Panc1 (cell line): ENCODE data around the gene GPR156. TPM values are rescaled to one million over a fixed set of nuclear protein-coding genes. Genes with fewer than 3 reads are reported as not detected.

Source experiments
- ATAC-seq: fragments of 200-7000 bp; cut with Tn5 transposase; 2 replicates; pipeline ENCODE4 v1.9.1; 2020; ENCODE audit warnings: mild to moderate bottlenecking, moderate library complexity
- BruUV-seq: library from RNA; stranded (reverse); fragments of 400-500 nt; replicated peaks from 2 replicates; lab custom pipeline; 2021; lab: Mats Ljungman, UMichigan
- CTCF ChIA-PET: fragments of 300-600 bp; sonication (Branson Sonifier 250); formaldehyde crosslinking; loops from one replicate; lab custom pipeline; 2022; ENCODE audit warnings: antibody characterized with exemption; lab: Charles Lee
- POLR2A ChIA-PET: fragments of 300-600 bp; sonication (Branson Sonifier 250); formaldehyde crosslinking; loops from one replicate; lab custom pipeline; 2022; ENCODE audit warnings: antibody characterized with exemption; lab: Charles Lee
- DNase-seq: peaks from one replicate; pipeline ENCODE4 v3.0.0-alpha.2; 2010; ENCODE audit warnings: low read depth, low spot score
- H3K27ac ChIP-seq: 2 replicates; pipeline ENCODE4 v1.5.1; 2011; ENCODE audit warnings: mild to moderate bottlenecking, low read length, inconsistent platforms
- H3K27me3 ChIP-seq: fragments of 200-500 bp; sonication (Bioruptor generic); 2 replicates; pipeline ENCODE4 v1.6.0; 2014; ENCODE audit warnings: low read length, inconsistent platforms; ENCODE audit not compliant: control insufficient read depth, insufficient read depth
- H3K36me3 ChIP-seq: fragments of 200-500 bp; sonication (Bioruptor generic); 2 replicates; pipeline ENCODE4 v1.5.1; 2014; ENCODE audit warnings: inconsistent platforms, mild to moderate bottlenecking, low read length, moderate library complexity; ENCODE audit not compliant: control insufficient read depth, insufficient read depth
- H3K4me1 ChIP-seq: 2 replicates; pipeline ENCODE4 v1.5.1; 2011; ENCODE audit warnings: inconsistent platforms, mild to moderate bottlenecking, low read length, moderate library complexity; ENCODE audit not compliant: control insufficient read depth, insufficient read depth
- H3K4me3 ChIP-seq, 2 experiments: 2 replicates each; pipeline ENCODE4 v1.5.1; 2011 to 2012; ENCODE audit warnings: low read depth in 2 of 2, low read length in 2 of 2, mild to moderate bottlenecking in 2 of 2, inconsistent platforms in 1 of 2, moderate library complexity in 1 of 2
- H3K9me3 ChIP-seq: fragments of 200-500 bp; sonication (Bioruptor generic); 2 replicates; pipeline ENCODE4 v1.5.1; 2014; ENCODE audit warnings: low read depth, mild to moderate bottlenecking, inconsistent platforms, low read length, moderate library complexity; ENCODE audit not compliant: control insufficient read depth, insufficient read depth
- CTCF ChIP-seq: fragments of 450-650 bp; IDR thresholded peaks from 2 replicates; pipeline ENCODE4 v1.5.1; 2017; ENCODE audit warnings: mild to moderate bottlenecking
- POLR2AphosphoS5 ChIP-seq: IDR thresholded peaks from 2 replicates; pipeline ENCODE4 v1.6.1; 2012; ENCODE audit warnings: mild to moderate bottlenecking, low read depth, low read length, moderate library complexity
- REST ChIP-seq, 2 experiments: IDR thresholded peaks; 2 replicates each; pipeline ENCODE4 v1.6.1; 2011 to 2012; ENCODE audit warnings: low read depth in 2 of 2, control low read depth in 1 of 2, low read length in 1 of 2, mild to moderate bottlenecking in 1 of 2, moderate library complexity in 1 of 2; ENCODE audit not compliant: insufficient read depth in 1 of 2
- SIN3A ChIP-seq: IDR thresholded peaks from 2 replicates; pipeline ENCODE4 v1.6.1; 2012; ENCODE audit warnings: low read depth, mild to moderate bottlenecking, low read length, moderate library complexity, borderline replicate concordance; ENCODE audit not compliant: insufficient read depth
- TCF7L2 ChIP-seq: IDR thresholded peaks from 2 replicates; pipeline ENCODE4 v1.6.1; 2011; ENCODE audit warnings: mild to moderate bottlenecking, low read depth, low read length, inconsistent platforms
- in situ Hi-C: cut with HindIII; loops from 2 replicates; pipeline ENCODE4 v1.10.0; 2016; ENCODE audit warnings: low sequenced_read_pairs, low pct_unique_long_range_greater_than_20kb
- intact Hi-C: fragments of 100-400 bp; cut with micrococcal nuclease; formaldehyde crosslinking; loops from one replicate; pipeline ENCODE4 v1.10.0; 2022; ENCODE audit not compliant: unreplicated experiment
- total RNA-seq: library from RNA; stranded (reverse); gene quantifications from one replicate; pipeline ENCODE4 v1.2.1, GENCODE V29; 2021; ENCODE audit not compliant: unreplicated experiment

The GPR156 gene
- total RNA-seq, 1 experiment from 2014 or later: 0.39 TPM

GRCh38 chr3:120302361-120302760 is 17.3 kb upstream of the GPR156 start:
- Histone ChIP-seq H3K27ac (no peak overlapping the region), H3K27me3 (no peaks in the 10 kb centered on the region), H3K4me3 (no peak overlapping the region), H3K36me3 (no peaks in the 10 kb centered on the region), H3K9me3 (no peaks in the 10 kb centered on the region), H3K4me1 (no peaks in the 10 kb centered on the region)
- ATAC-seq (no peak), DNase-seq (no peak)
- intact Hi-C loops (no loop called here), in situ Hi-C loops (no loop called here)
- no TSS peak for BruUV-seq
- TF ChIP-seq POLR2AphosphoS5 (no peak), TCF7L2 (no peak), SIN3A (no peak), CTCF (no peak), REST (IDR thresholded peaks at IDR 0.05; ENCODE audit: insufficient read depth in 1 of 2, low read depth in 2 of 2, low read length in 1 of 2) (no peak)
- POLR2A ChIA-PET: no interaction called here
- CTCF ChIA-PET: no interaction called here

- H3K4me3 ChIP-seq: no peak overlapping the region
- intact Hi-C loops: no loop called here
- no peaks in the 10 kb centered on the region for H3K27me3 ChIP-seq
- H3K4me1 ChIP-seq: no peaks in the 10 kb centered on the region
- H3K36me3 ChIP-seq: no peaks in the 10 kb centered on the region
- no peaks in the 10 kb centered on the region for H3K9me3 ChIP-seq
- no peak for TF ChIP-seq CTCF
- no peak for TF ChIP-seq REST (IDR thresholded peaks at IDR 0.05; ENCODE audit: insufficient read depth in 1 of 2, low read depth in 2 of 2, low read length in 1 of 2)
- TF ChIP-seq TCF7L2: no peak
- no peak for TF ChIP-seq SIN3A
- TF ChIP-seq POLR2AphosphoS5: no peak
- no peak overlapping the region for H3K27ac ChIP-seq
- BruUV-seq: no TSS peak
- no peak for ATAC-seq
- DNase-seq: no peak
- ChIA-PET CTCF (no interaction called here), POLR2A (no interaction called here)
- in situ Hi-C loops: no loop called here
Measured at GRCh38 chr3:120300971-120301370, 15.9 kb upstream of the GPR156 start.
